ENCODE data around the gene MMP24OS.
"Not testable (repeated sequence)": the region's sequence is repeated elsewhere in the genome, so short reads cannot be mapped to it uniquely, and the experiment has no call there.

Gene MMP24OS

DNA sequence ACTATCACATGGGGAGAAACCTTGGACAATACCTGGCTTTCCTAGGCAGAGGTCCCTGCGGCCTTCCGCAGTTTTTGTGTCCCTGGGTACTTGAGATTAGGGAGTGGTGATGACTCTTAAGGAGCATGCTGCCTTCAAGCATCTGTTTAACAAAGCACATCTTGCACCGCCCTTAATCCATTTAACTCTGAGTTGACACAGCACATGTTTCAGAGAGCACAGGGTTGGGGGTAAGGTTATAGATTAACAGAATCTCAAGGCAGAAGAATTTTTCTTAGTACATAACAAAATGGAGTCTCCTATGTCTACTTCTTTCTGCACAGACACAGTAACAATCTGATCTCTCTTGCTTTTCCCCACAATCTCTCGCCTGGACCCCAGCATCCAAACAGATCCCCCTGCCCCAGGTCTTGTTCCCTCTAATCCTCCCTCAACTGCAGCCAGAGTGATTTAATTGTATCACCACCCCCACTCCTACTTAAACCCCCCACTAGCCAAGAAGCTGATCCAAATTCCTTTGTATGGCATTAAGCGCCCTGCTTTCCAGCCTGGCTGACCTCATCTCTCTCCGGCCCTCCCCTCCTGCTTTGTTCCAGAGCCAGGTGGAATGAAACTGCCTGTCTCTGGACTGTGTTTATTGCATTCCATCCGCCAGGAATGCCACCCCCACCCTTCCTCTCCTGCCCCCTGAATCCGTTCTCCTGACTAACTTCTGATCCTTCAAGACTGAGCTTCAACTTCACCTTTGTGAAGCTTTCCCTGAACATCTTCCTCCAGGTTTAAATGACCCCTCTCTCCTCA, 15.0 kb downstream of the MMP24OS start:
- H3K4me1 ChIP-seq (ENCODE audit: control insufficient read depth, insufficient read depth, low read length): peaks cover 14% of the 10 kb centered on the region
- H3K36me3 ChIP-seq (ENCODE audit: control insufficient read depth, insufficient read depth, low read length); H3K9me3 ChIP-seq (ENCODE audit: control insufficient read depth, insufficient read depth, low read length); H3K27ac ChIP-seq (ENCODE audit: low read length); H3K4me3 ChIP-seq (ENCODE audit: low read length); H3K27me3 ChIP-seq (ENCODE audit: control insufficient read depth, insufficient read depth, low read length): not testable (repeated sequence)
- DNase-seq (ENCODE audit: low read depth, low spot score): peak; percentile 88
- WGBS (ENCODE audit: insufficient coverage, insufficient read length): no CpG with 5 or more reads among the region's 8 CpGs

DNA sequence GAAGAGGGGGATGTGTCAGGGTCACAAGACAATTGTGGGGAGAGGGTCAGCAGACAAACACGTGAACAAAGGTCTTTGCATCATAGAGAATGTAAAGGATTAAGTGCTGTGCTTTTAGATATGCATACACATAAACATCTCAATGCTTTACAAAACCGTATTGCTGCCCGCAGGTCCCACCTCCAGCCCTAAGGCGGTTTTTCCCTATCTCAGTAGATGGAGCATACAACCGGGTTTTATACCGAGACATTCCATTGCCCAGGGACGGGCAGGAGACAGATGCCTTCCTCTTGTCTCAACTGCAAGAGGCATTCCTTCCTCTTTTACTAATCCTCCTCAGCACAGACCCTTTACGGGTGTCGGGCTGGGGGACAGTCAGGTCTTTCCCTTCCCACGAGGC, 15.6 kb downstream of the MMP24OS start:
- H3K27ac ChIP-seq (ENCODE audit: low read length); DNase-seq (ENCODE audit: low read depth, low spot score); H3K4me3 ChIP-seq (ENCODE audit: low read length); H3K9me3 ChIP-seq (ENCODE audit: control insufficient read depth, insufficient read depth, low read length); H3K27me3 ChIP-seq (ENCODE audit: control insufficient read depth, insufficient read depth, low read length); H3K36me3 ChIP-seq (ENCODE audit: control insufficient read depth, insufficient read depth, low read length): not testable (repeated sequence)
- H3K4me1 ChIP-seq (ENCODE audit: control insufficient read depth, insufficient read depth, low read length): peaks cover 14% of the 10 kb centered on the region
- no CpG with 5 or more reads among the region's 10 CpGs for WGBS (ENCODE audit: insufficient coverage, insufficient read length)

DNA sequence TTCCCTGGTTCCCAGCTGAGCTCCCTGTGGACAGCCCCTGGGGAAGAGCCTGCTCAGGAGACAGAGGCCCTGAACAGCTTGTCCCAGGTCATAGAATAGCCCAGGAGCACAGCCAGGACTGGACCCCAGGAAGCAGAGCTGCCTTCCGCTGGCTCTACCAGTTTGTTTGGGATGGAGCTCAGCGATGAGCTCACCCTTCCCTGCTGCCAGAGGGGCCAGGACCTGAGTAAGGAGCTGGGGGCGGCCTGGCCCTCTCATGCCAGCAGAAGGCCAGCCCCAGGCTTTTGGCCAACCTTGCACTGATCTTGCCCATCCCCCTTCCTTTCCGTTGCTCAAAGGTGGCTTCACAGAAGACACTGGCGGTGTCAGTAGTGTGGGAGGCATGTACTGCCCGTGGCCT, 17.5 kb downstream of the MMP24OS start:
- WGBS (ENCODE audit: insufficient coverage, insufficient read length): no CpG with 5 or more reads among the region's 6 CpGs
- Histone ChIP-seq H3K4me3 (ENCODE audit: low read length) (no peak overlapping the region), H3K27ac (ENCODE audit: low read length) (no peak overlapping the region), H3K36me3 (ENCODE audit: control insufficient read depth, insufficient read depth, low read length) (no peaks in the 10 kb centered on the region), H3K27me3 (ENCODE audit: control insufficient read depth, insufficient read depth, low read length) (no peaks in the 10 kb centered on the region), H3K4me1 (ENCODE audit: control insufficient read depth, insufficient read depth, low read length) (peaks cover 14% of the 10 kb centered on the region), H3K9me3 (ENCODE audit: control insufficient read depth, insufficient read depth, low read length) (no peaks in the 10 kb centered on the region; the same call in 1 of the 2 replicates)
- DNase-seq (ENCODE audit: low read depth, low spot score): no peak

DNA sequence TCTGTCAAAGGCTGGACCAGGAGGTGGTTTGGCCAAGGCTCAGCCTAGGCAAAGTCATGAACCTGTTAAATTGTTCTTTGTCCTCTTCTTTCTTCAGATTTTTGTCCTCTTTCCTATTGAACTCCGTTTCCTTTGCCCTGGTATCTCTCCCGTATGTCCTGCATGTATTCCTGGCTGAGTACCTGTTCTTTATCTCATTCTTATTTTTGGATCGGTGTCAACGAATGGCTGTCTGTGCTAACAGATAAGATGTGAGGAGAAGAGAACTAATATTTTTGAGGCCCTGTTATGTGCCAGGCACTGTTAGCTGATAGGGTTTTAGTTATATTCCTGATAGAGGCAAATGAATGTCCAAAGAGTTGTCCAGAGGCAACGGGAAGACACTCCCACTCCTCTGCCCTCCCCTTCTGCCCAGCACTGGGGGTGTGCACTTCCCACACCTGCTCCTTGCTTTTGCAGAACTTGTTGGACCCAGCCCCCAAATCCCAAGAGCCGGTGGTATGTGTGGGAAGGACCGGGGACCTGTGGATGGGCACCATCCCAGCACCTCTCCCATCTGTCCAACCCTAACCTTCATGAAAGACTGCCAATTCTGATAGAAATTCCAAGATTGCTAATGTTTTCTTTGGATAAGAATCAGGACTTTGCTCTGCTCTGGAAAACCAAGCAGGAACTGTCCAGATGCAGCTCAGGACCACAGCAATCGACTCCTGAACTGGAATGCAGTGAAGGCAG, 20.6 kb downstream of the MMP24OS start:
- no CpG with 5 or more reads among the region's 8 CpGs for WGBS (ENCODE audit: insufficient coverage, insufficient read length)
- Histone ChIP-seq H3K4me3 (ENCODE audit: low read length) (no peak overlapping the region), H3K9me3 (ENCODE audit: control insufficient read depth, insufficient read depth, low read length) (no peaks in the 10 kb centered on the region; the same call in 1 of the 2 replicates), H3K27ac (ENCODE audit: low read length) (no peak overlapping the region), H3K4me1 (ENCODE audit: control insufficient read depth, insufficient read depth, low read length) (peaks cover 7% of the 10 kb centered on the region), H3K36me3 (ENCODE audit: control insufficient read depth, insufficient read depth, low read length) (no peaks in the 10 kb centered on the region), H3K27me3 (ENCODE audit: control insufficient read depth, insufficient read depth, low read length) (no peaks in the 10 kb centered on the region)
- no peak for DNase-seq (ENCODE audit: low read depth, low spot score)

DNA sequence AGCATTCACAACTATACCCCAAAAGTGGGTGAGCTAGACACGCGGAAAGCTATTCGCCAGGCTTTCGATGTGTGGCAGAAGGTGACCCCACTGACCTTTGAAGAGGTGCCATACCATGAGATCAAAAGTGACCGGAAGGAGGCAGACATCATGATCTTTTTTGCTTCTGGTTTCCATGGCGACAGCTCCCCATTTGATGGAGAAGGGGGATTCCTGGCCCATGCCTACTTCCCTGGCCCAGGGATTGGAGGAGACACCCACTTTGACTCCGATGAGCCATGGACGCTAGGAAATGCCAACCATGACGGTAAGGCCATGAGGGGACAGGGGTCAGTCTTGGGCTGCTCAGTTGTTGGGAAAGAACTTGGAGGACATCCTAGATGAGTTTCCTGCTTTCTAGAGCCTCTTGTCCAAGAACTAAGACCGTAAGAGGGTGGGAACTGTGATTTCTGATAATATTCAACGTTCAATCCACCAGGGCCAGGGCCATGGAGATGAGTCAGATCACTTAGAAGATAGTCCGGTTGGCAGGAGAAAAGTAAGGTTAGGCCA, 23.4 kb downstream of the MMP24OS start:
- no CpG with 5 or more reads among the region's 12 CpGs for WGBS (ENCODE audit: insufficient coverage, insufficient read length)
- Histone ChIP-seq H3K9me3 (ENCODE audit: control insufficient read depth, insufficient read depth, low read length) (no peaks in the 10 kb centered on the region), H3K27me3 (ENCODE audit: control insufficient read depth, insufficient read depth, low read length) (no peaks in the 10 kb centered on the region), H3K4me3 (ENCODE audit: low read length) (no peak overlapping the region), H3K27ac (ENCODE audit: low read length) (no peak overlapping the region), H3K4me1 (ENCODE audit: control insufficient read depth, insufficient read depth, low read length) (peaks cover 2% of the 10 kb centered on the region), H3K36me3 (ENCODE audit: control insufficient read depth, insufficient read depth, low read length) (no peaks in the 10 kb centered on the region)
- DNase-seq (ENCODE audit: low read depth, low spot score): no peak

DNA sequence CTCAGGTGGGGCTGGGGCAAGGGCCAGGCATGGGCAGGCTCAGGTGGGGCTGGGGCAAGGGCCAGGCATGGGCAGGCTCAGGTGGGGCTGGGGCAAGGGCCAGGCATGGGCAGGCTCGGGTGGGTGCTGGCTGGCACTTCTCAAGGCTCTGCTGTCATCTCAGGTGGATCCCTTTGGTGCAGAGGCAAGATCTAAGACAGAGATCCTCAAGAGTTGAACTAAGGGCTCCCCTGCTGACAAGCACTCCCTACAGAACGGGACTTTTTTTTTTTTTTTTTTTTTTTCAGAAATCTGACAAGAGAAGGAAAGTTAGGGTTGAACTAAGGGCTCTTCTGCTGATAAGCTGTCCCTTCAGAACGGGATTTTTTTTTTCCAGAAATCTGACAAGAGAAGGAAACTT, 24.9 kb downstream of the MMP24OS start:
- Histone ChIP-seq H3K27ac (ENCODE audit: low read length) (no peak overlapping the region), H3K36me3 (ENCODE audit: control insufficient read depth, insufficient read depth, low read length) (no peaks in the 10 kb centered on the region), H3K27me3 (ENCODE audit: control insufficient read depth, insufficient read depth, low read length) (no peaks in the 10 kb centered on the region), H3K9me3 (ENCODE audit: control insufficient read depth, insufficient read depth, low read length) (no peaks in the 10 kb centered on the region), H3K4me3 (ENCODE audit: low read length) (no peak overlapping the region), H3K4me1 (ENCODE audit: control insufficient read depth, insufficient read depth, low read length) (no peaks in the 10 kb centered on the region; the same call in 1 of the 2 replicates)
- no peak for DNase-seq (ENCODE audit: low read depth, low spot score)
- no CpG with 5 or more reads among the region's 3 CpGs for WGBS (ENCODE audit: insufficient coverage, insufficient read length)

DNA sequence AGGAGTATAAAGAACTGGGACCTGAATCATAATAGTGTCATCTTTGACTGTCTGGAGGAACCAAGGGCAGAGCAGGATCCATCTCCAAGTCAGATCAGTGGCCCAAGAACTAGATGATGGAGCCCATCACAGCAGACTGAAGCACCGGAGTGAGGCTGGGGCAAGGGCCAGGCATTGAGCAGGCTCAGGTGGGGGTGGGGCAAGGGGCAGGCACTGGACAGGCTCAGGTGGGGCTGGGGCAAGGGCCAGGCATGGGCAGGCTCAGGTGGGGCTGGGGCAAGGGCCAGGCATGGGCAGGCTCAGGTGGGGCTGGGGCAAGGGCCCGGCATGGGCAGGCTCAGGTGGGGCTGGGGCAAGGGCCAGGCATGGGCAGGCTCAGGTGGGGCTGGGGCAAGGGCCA, 25.3 kb downstream of the MMP24OS start:
- H3K27me3 ChIP-seq (ENCODE audit: control insufficient read depth, insufficient read depth, low read length); H3K27ac ChIP-seq (ENCODE audit: low read length); H3K4me1 ChIP-seq (ENCODE audit: control insufficient read depth, insufficient read depth, low read length); H3K36me3 ChIP-seq (ENCODE audit: control insufficient read depth, insufficient read depth, low read length); DNase-seq (ENCODE audit: low read depth, low spot score); H3K4me3 ChIP-seq (ENCODE audit: low read length); H3K9me3 ChIP-seq (ENCODE audit: control insufficient read depth, insufficient read depth, low read length): not testable (repeated sequence)
- WGBS (ENCODE audit: insufficient coverage, insufficient read length): no CpG with 5 or more reads among the region's 2 CpGs

DNA sequence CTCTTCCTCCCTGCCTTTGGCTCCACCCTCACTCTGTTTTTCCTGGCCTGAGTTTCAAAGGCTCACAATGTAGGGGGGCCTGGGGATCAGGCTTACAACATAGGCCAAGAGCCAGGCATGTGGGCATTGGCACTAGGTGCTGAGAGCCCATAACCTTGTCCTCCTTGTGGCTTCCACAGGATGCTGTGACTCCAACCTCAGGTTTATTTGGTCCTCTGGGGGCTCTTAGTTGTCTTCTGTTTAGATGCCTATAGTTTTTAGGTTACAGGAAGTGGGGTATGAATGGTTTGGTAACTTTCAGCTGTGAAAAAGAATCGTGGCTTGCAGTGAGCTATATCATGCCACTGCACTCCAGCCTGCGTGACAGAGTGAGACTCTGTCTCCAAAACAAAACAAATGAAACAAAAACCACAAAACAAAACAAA, 25.9 kb downstream of the MMP24OS start:
- WGBS (ENCODE audit: insufficient coverage, insufficient read length): no CpG with 5 or more reads among the region's 2 CpGs
- no peaks in the 10 kb centered on the region for H3K36me3 ChIP-seq (ENCODE audit: control insufficient read depth, insufficient read depth, low read length)

DNA sequence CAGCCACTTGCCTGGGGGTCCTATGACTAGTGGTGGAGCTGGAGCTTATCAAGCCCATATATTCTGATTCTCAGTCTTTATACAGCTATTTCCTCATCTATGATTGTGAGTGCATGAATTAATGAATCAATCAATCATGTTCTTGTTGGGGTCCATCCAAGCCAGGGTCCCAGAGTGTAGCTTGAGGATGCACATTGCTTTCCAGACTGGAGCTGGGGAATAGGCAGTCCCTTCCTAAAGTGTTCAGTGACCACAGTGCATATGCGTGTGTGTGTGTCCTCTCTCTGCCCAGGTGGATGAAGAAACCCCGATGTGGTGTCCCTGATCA, 26.3 kb downstream of the MMP24OS start:
- H3K9me3 ChIP-seq (ENCODE audit: control insufficient read depth, insufficient read depth, low read length): no peaks in the 10 kb centered on the region
- no peak overlapping the region for H3K27ac ChIP-seq (ENCODE audit: low read length)
- H3K27me3 ChIP-seq (ENCODE audit: control insufficient read depth, insufficient read depth, low read length): no peaks in the 10 kb centered on the region
- no CpG with 5 or more reads among the region's 2 CpGs for WGBS (ENCODE audit: insufficient coverage, insufficient read length)
- H3K36me3 ChIP-seq (ENCODE audit: control insufficient read depth, insufficient read depth, low read length): no peaks in the 10 kb centered on the region
- DNase-seq (ENCODE audit: low read depth, low spot score): no peak
- H3K4me1 ChIP-seq (ENCODE audit: control insufficient read depth, insufficient read depth, low read length): no peaks in the 10 kb centered on the region
- H3K4me3 ChIP-seq (ENCODE audit: low read length): no peak overlapping the region

More for the DNA sequence above, 25.9 kb downstream of the MMP24OS start:
- H3K27me3 ChIP-seq (ENCODE audit: control insufficient read depth, insufficient read depth, low read length): no peaks in the 10 kb centered on the region
- H3K27ac ChIP-seq (ENCODE audit: low read length): no peak overlapping the region
- DNase-seq (ENCODE audit: low read depth, low spot score): no peak
- H3K4me1 ChIP-seq (ENCODE audit: control insufficient read depth, insufficient read depth, low read length): no peaks in the 10 kb centered on the region
- H3K9me3 ChIP-seq (ENCODE audit: control insufficient read depth, insufficient read depth, low read length): no peaks in the 10 kb centered on the region
- no peak overlapping the region for H3K4me3 ChIP-seq (ENCODE audit: low read length)

DNA sequence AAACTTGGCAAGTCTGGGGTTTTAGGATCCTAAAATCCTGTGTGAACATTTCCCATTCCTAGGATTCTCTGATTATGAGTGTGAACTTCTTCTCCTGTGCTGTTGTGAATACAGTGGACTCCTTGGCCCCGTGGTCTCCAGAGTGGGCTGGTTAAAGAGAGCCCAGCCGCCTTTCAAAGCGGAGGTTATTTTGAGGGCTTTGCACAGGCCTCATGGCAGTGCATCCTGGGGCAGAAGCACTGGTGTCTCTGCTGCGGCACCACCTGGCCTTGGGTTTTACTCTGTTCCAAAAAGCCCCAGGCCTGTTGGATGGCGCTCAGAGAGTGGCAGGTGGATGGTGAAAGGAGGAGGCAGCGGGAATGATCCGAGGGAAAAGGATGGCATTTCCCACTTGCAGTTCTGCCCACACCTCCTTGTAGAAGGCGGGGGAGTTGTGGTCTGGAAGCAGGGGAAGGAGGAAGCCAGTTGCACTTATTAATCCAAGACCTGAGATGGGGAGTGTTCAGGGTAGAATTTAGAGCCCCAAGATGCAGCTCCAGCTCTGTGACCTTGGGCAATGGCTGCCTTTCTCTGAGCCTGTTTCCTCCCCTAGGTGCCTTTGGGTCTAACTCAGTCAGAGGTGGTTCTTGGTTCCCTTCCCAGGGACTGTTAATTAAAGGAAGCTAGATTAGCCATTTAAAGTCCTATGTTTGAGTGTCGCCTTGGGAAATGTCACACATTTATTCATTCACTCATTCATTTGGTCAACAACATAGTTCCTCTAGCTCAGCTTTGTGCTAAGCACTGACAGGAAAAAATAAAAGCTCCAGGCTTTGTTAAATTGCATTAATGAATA, 29.1 kb downstream of the MMP24OS start:
- no CpG with 5 or more reads among the region's 9 CpGs for WGBS (ENCODE audit: insufficient coverage, insufficient read length)
- Histone ChIP-seq H3K4me1 (ENCODE audit: control insufficient read depth, insufficient read depth, low read length) (no peaks in the 10 kb centered on the region), H3K27ac (ENCODE audit: low read length) (no peak overlapping the region), H3K36me3 (ENCODE audit: control insufficient read depth, insufficient read depth, low read length) (no peaks in the 10 kb centered on the region), H3K9me3 (ENCODE audit: control insufficient read depth, insufficient read depth, low read length) (no peaks in the 10 kb centered on the region), H3K4me3 (ENCODE audit: low read length) (no peak overlapping the region), H3K27me3 (ENCODE audit: control insufficient read depth, insufficient read depth, low read length) (no peaks in the 10 kb centered on the region)
- DNase-seq (ENCODE audit: low read depth, low spot score): no peak
